OCI-LY3 (cell line): ENCODE results near the gene COX7A2.

Source experiments
- CTCF ChIP-seq: fragments of 200-600, 300-600 bp; sonication (generic); IDR thresholded peaks from 2 replicates; pipeline ENCODE4 v1.5.1; 2014; ENCODE audit warnings: antibody characterized with exemption, low read length, low read depth
- EZH2phosphoT487 ChIP-seq: fragments of 200-600 bp; shearing (Covaris generic); IDR thresholded peaks from 2 replicates; pipeline ENCODE4 v1.6.1; 2018; ENCODE audit warnings: antibody characterized with exemption, mixed run types, low read depth

- TF ChIP-seq CTCF, result no peak
- TF ChIP-seq EZH2phosphoT487, result no peak
Measured at GRCh38 chr6:75283907-75284631, 40.5 kb upstream of the COX7A2 start.
